HepG2 (cell line): Measurements from ENCODE around the gene HMGN4. TPM values are rescaled to one million over a fixed set of nuclear protein-coding genes. Genes with fewer than 3 reads are reported as not detected.

Experiments used
- ATAC-seq: fragments of 200-7000 bp; cut with Tn5 transposase; 3 replicates; pipeline ENCODE4 v1.9.1; 2020; ENCODE audit warnings: mild to moderate bottlenecking, moderate library complexity
- BruUV-seq: library from RNA; stranded (reverse); fragments of 400-500 nt; replicated peaks from 2 replicates; lab custom pipeline; 2021; lab: Mats Ljungman, UMichigan
- CTCF ChIA-PET: fragments of 300-600 bp; formaldehyde crosslinking; extraction: SDS; loops from one replicate; lab custom pipeline; 2021; ENCODE audit warnings: low total read pairs, inconsistent platforms, low intra/inter-chr PET ratio; lab: Yijun Ruan, JAX
- POLR2A ChIA-PET: fragments of 350-600 bp; sonication (Branson Sonifier 250); formaldehyde crosslinking; loops from one replicate; lab custom pipeline; 2020; ENCODE audit warnings: antibody characterized with exemption, inconsistent platforms; lab: Yijun Ruan, JAX
- DNase-seq: peaks from one replicate; pipeline ENCODE4 v3.0.0-alpha.2; 2015; ENCODE audit warnings: low spot score
- FAIRE-seq: peaks from 3 replicates; lab custom pipeline; 2011; peaks lifted over from hg19 to GRCh38; lab: Jason Lieb, UNC
- H2AFZ ChIP-seq: one replicate; pipeline ENCODE4 v1.6.1; 2011; ENCODE audit warnings: low read length, inconsistent platforms
- H3K27ac ChIP-seq: fragments of 300-600 bp; 3 replicates; pipeline ENCODE4 v1.8.0; 2011; ENCODE audit warnings: mixed run types, mild to moderate bottlenecking, mixed read lengths, low read length, inconsistent platforms; ENCODE audit not compliant: insufficient read depth; ENCODE audit errors: extremely low read length
- H3K27me3 ChIP-seq, 2 experiments: fragments of 200-600 bp in 1 of 2; 2 replicates in 1 of 2; 3 replicates in 1 of 2; pipeline versions ENCODE4 v1.6.0 to v1.8.0; 2011; ENCODE audit warnings: low read length in 2 of 2, mild to moderate bottlenecking in 2 of 2, moderate library complexity in 2 of 2, inconsistent platforms in 1 of 2; ENCODE audit not compliant: insufficient read depth in 2 of 2, control insufficient read depth in 1 of 2
- H3K36me3 ChIP-seq, 2 experiments: fragments of 200-600 bp in 1 of 2; replicated peaks in 1 of 2; 2 replicates in 1 of 2; 3 replicates in 1 of 2; pipeline versions ENCODE4 v1.5.1 to v1.8.0; 2011; ENCODE audit warnings: low read length in 2 of 2, inconsistent platforms in 1 of 2; ENCODE audit not compliant: insufficient read depth in 2 of 2, control insufficient read depth in 1 of 2
- H3K4me1 ChIP-seq: 2 replicates; pipeline ENCODE4 v1.5.1; 2012; ENCODE audit warnings: low read length, inconsistent platforms; ENCODE audit not compliant: insufficient read depth
- H3K4me2 ChIP-seq: 2 replicates; pipeline ENCODE4 v1.6.0; 2011; ENCODE audit warnings: low read depth, low read length, inconsistent platforms
- H3K4me3 ChIP-seq, 3 experiments: fragments of 200-600 bp in 1 of 3; sonication (generic), shearing (Covaris generic) in 1 of 3; replicated peaks in 1 of 3; 2 replicates each; pipeline ENCODE4 v1.5.1; 2011 to 2016; ENCODE audit warnings: low read length in 3 of 3, inconsistent platforms in 2 of 3, low read depth in 2 of 3, mild to moderate bottlenecking in 2 of 3, control low read depth in 1 of 3, mixed read lengths in 1 of 3; ENCODE audit not compliant: insufficient read depth in 1 of 3
- H3K79me2 ChIP-seq: one replicate; pipeline ENCODE4 v1.6.1; 2011; ENCODE audit warnings: low read length, inconsistent platforms; ENCODE audit not compliant: insufficient read depth
- H3K9ac ChIP-seq: 2 replicates; pipeline ENCODE4 v1.6.0; 2011; ENCODE audit warnings: mild to moderate bottlenecking, low read depth, low read length, inconsistent platforms; ENCODE audit not compliant: insufficient read depth
- H3K9me3 ChIP-seq: 2 replicates; pipeline ENCODE4 v1.5.1; 2012; ENCODE audit warnings: mild to moderate bottlenecking, low read length
- H4K20me1 ChIP-seq: 2 replicates; pipeline ENCODE4 v1.6.0; 2011; ENCODE audit warnings: inconsistent platforms, mild to moderate bottlenecking, low read length, moderate library complexity; ENCODE audit not compliant: insufficient read depth
- EED ChIP-seq: sonication (generic); formaldehyde crosslinking; IDR thresholded peaks from 2 replicates; pipeline ENCODE4 v1.5.0; 2020; ENCODE audit warnings: mild to moderate bottlenecking, missing genetic modification reagents
- FOXA3 ChIP-seq: IDR thresholded peaks from 2 replicates; pipeline ENCODE4 v1.6.1; 2016; ENCODE audit warnings: missing genetic modification reagents, missing compliant biosample characterization
- GTF3A ChIP-seq: sonication (generic); formaldehyde crosslinking; conservative IDR thresholded peaks from 2 replicates; pipeline ENCODE4 v1.4.0; 2020; ENCODE audit warnings: mild to moderate bottlenecking, missing genetic modification reagents
- KDM1A ChIP-seq: IDR thresholded peaks from 2 replicates; pipeline ENCODE4 v1.6.1; 2016; ENCODE audit warnings: missing compliant biosample characterization
- MAZ ChIP-seq, 2 experiments: sonication (generic) in 1 of 2; formaldehyde crosslinking in 1 of 2; IDR thresholded peaks; 2 replicates each; pipeline versions ENCODE4 v1.5.0 to v1.6.1; 2012 to 2020; ENCODE audit warnings: low read depth in 2 of 2, mild to moderate bottlenecking in 2 of 2, borderline replicate concordance in 1 of 2, improper control_type of control experiment in 1 of 2, low read length in 1 of 2, missing genetic modification reagents in 1 of 2, moderate library complexity in 1 of 2
- MTA3 ChIP-seq: sonication (generic); formaldehyde crosslinking; IDR thresholded peaks from 2 replicates; pipeline ENCODE4 v1.4.0; 2020; ENCODE audit warnings: missing genetic modification reagents
- SOX5 ChIP-seq: IDR thresholded peaks from 2 replicates; pipeline ENCODE4 v1.6.1; 2016; ENCODE audit warnings: borderline replicate concordance
- THRA ChIP-seq: sonication (generic); formaldehyde crosslinking; IDR thresholded peaks from 2 replicates; pipeline ENCODE4 v1.4.0; 2020; ENCODE audit warnings: missing genetic modification reagents, borderline replicate concordance
- TSC22D2 ChIP-seq: sonication (generic); formaldehyde crosslinking; IDR thresholded peaks from 2 replicates; pipeline ENCODE4 v1.5.1; 2020; ENCODE audit warnings: missing genetic modification reagents, mild to moderate bottlenecking, borderline replicate concordance
- ZFP91 ChIP-seq: sonication (generic); formaldehyde crosslinking; IDR thresholded peaks from 2 replicates; pipeline ENCODE4 v1.9.0; 2022; ENCODE audit warnings: missing genetic modification reagents, mild to moderate bottlenecking, borderline replicate concordance
- ZHX2 ChIP-seq, 2 experiments: sonication (generic) in 1 of 2; formaldehyde crosslinking in 1 of 2; IDR thresholded peaks; 2 replicates each; pipeline versions ENCODE4 v1.6.1 to v1.9.0; 2014 to 2022; ENCODE audit warnings: antibody characterized with exemption in 1 of 2, borderline replicate concordance in 1 of 2, inconsistent platforms in 1 of 2, low read depth in 1 of 2, missing genetic modification reagents in 1 of 2
- ZNF598 ChIP-seq: sonication (generic); formaldehyde crosslinking; IDR thresholded peaks from 2 replicates; pipeline ENCODE4 v1.5.1; 2020; ENCODE audit warnings: mild to moderate bottlenecking, missing genetic modification reagents, borderline replicate concordance
- WGBS: methylation state at CpG from one replicate; pipeline ENCODE4 v1.1.6; 2017; ENCODE audit warnings: low lambda C conversion rate; 5-methylcytosine and 5-hydroxymethylcytosine counted together
- in situ Hi-C: cut with HindIII; loops from 2 replicates; pipeline ENCODE4 v1.10.0; 2017; ENCODE audit warnings: low pct_unique_long_range_greater_than_20kb; ENCODE audit not compliant: extremely low pct_ligation_motif_present
- intact Hi-C: fragments of 100-400 bp; cut with micrococcal nuclease; formaldehyde crosslinking; loops from one replicate; pipeline ENCODE4 v1.10.0; 2022; ENCODE audit not compliant: unreplicated experiment
- polyA plus RNA-seq, 8 experiments: library from polyadenylated mRNA; depleted of rRNA in 3 of 8; stranded (reverse) in 7 of 8; unstranded in 1 of 8; fragments of >200 nt; fragmentation: Illumina TruSeq in 4 of 8; extraction: Trizol in 4 of 8; gene quantifications; 2 replicates each; pipeline versions ENCODE4 v1.2.1 to v1.2.3, GENCODE V29; 2011 to 2016; ENCODE audit warnings: low read depth in 4 of 8, missing spikeins in 1 of 8, mixed read lengths in 1 of 8; ENCODE audit not compliant: insufficient read depth in 1 of 8
- total RNA-seq, 5 experiments: library from RNA; depleted of rRNA; stranded (reverse); fragments of >200 nt; fragmentation: Illumina TruSeq; extraction: Trizol; gene quantifications; 2 replicates each; pipeline ENCODE4 v1.2.3, GENCODE V29; 2016; ENCODE audit warnings: low read depth in 1 of 5

HMGN4 gene
- total and polyA plus RNA-seq, 2 of the 13 experiments (the other 11 are each of a cell fraction or from before 2014, with no cell fraction given) = 39.9 to 52.1 TPM

GRCh38 chr6:26538572-26538902 is 371 bp downstream of the HMGN4 start (continued):
- TF ChIP-seq ZFP91 (CRISPR knock-in tag) (no peak), GTF3A (no peak)
- TF ChIP-seq, all 625 proteins: peak for 30

GRCh38 chr6:26539071-26539615 is 977 bp downstream of the HMGN4 start:
- ATAC-seq (no peak), DNase-seq (no peak), FAIRE-seq (no peak)
- Histone ChIP-seq H2AFZ (no peak overlapping the region), H3K36me3 (peaks cover 0 to 8% of the 10 kb centered on the region in 2 experiments; a peak in 2 of 5 replicates), H3K4me2 (peak overlapping the region; percentile 75), H3K4me3 (peak overlapping the region; percentile 83 to 89 (median 83)), H3K9me3 (no peaks in the 10 kb centered on the region), H3K79me2 (peaks cover 18% of the 10 kb centered on the region), H3K4me1 (peaks cover 36% of the 10 kb centered on the region), H3K27ac (peak overlapping the region; percentile 74), H3K27me3 (no peaks in the 10 kb centered on the region), H4K20me1 (no peaks in the 10 kb centered on the region), H3K9ac (peak overlapping the region; percentile 79)
- WGBS = 53% methylated on average over 16 of the region's 16 CpGs
- POLR2A ChIA-PET = interaction anchor here (1.0 to 4.0 kb wide), 6 partner anchors 13 to 188 kb away, joined by 3 to 68 read pairs (median 18); no protein-coding TSS in a partner anchor
- intact Hi-C loops (loop anchor here (10.0 kb wide), 1 partner anchor 514 kb away; a partner anchor contains a TSS), in situ Hi-C loops (no loop called here)
- CTCF ChIA-PET = no interaction called here
- BruUV-seq = no TSS peak
- TF ChIP-seq MAZ (IDR thresholded peaks at IDR 0.05; ENCODE audit: borderline replicate concordance, low read depth, low read length) (no peak), MAZ (CRISPR knock-in tag; IDR thresholded peaks at IDR 0.05; ENCODE audit: low read depth) (0 out of 2 replicates have a peak, but pooled peaks have one; percentile 16), FOXA3 (no peak), ZNF598 (CRISPR knock-in tag) (no peak), TSC22D2 (CRISPR knock-in tag) (no peak), MTA3 (CRISPR knock-in tag) (no peak), SOX5 (no peak), EED (no peak), KDM1A (CRISPR knock-in tag) (0 out of 2 replicates have a peak, but pooled peaks have one; percentile 43), ZHX2 (IDR thresholded peaks at IDR 0.05; ENCODE audit: low read depth) (no peak), ZHX2 (CRISPR knock-in tag; IDR thresholded peaks at IDR 0.05; ENCODE audit: borderline replicate concordance) (no peak), THRA (CRISPR knock-in tag) (no peak)
